Prostate gland (tissue), 2 donors: ENCODE measurements around the gene ABCC8. TPM values are rescaled to one million over a fixed set of nuclear protein-coding genes. Genes with fewer than 3 reads are reported as not detected.

Source experiments
- DNase-seq: peaks from one replicate; pipeline ENCODE4 v3.0.0-alpha.2; 2019; ENCODE audit warnings: low spot score
- H3K27ac ChIP-seq, 2 donors: fragments of 200-600 bp; sonication (generic); 2 replicates each; pipeline ENCODE4 v1.5.1; 2017 to 2019
- H3K27me3 ChIP-seq: fragments of 200-600 bp; sonication (generic); replicated peaks from 2 replicates; pipeline ENCODE4 v1.5.1; 2019; ENCODE audit not compliant: insufficient read depth
- H3K36me3 ChIP-seq, 2 donors: fragments of 200-600 bp; sonication (generic); 1 replicate in 1 of 2; 2 replicates in 1 of 2; pipeline versions ENCODE4 v1.5.1 to v1.8.1; 2017 to 2019
- H3K4me1 ChIP-seq: fragments of 200-600 bp; sonication (generic); replicated peaks from 2 replicates; pipeline ENCODE4 v1.5.1; 2019
- H3K4me3 ChIP-seq, 2 donors: fragments of 200-600 bp; sonication (generic); 2 replicates each; pipeline ENCODE4 v1.5.1; 2017 to 2019
- H3K9me3 ChIP-seq: fragments of 200-600 bp; sonication (generic); 2 replicates; pipeline ENCODE4 v1.5.1; 2017
- POLR2A ChIP-seq: fragments of 450-650 bp; IDR thresholded peaks from one replicate; pipeline ENCODE4 v1.6.1; 2016; ENCODE audit warnings: antibody characterized with exemption, mild to moderate bottlenecking
- POLR2AphosphoS5 ChIP-seq: sonication (generic); formaldehyde crosslinking; IDR thresholded peaks from one replicate; pipeline ENCODE4 v1.6.1; 2017; ENCODE audit warnings: antibody characterized with exemption
- WGBS: methylation state at CpG from one replicate; pipeline ENCODE4 v1.1.5; 2018; 5-methylcytosine and 5-hydroxymethylcytosine counted together
- intact Hi-C: fragments of 100-400 bp; cut with DNase I; formaldehyde crosslinking; loops from one replicate; pipeline ENCODE4 v1.14.2; 2022
- total RNA-seq, 2 donors: library from RNA; depleted of rRNA; stranded (reverse); fragments of >200 nt; gene quantifications; one replicate each; pipeline ENCODE4 v1.1.0, GENCODE V29; 2016
- TF ChIP-seq, protein P1 (sequence below), 4 experiments: fragments of 200-600 bp in 2 of 4; fragments of 450-650 bp in 2 of 4; sonication (generic) in 2 of 4; IDR thresholded peaks; 1 replicate in 3 of 4; 2 replicates in 1 of 4; pipeline ENCODE4 v1.5.1; 2016 to 2019; ENCODE audit warnings: antibody characterized with exemption in 4 of 4, mild to moderate bottlenecking in 2 of 4, moderate library complexity in 2 of 4

The ABCC8 gene
- total RNA-seq, 2 donors from 2014 or later = 5.7 to 10.2 TPM

GRCh38 chr11:17410606-17411379, 65.9 kb downstream of the ABCC8 start:
- no peak overlapping the region for H3K4me3 ChIP-seq
- peak overlapping the region in 1 of 2 donors; percentile 55 for H3K27ac ChIP-seq
- intact Hi-C loops = no loop called here
- TF ChIP-seq POLR2A = no peak
- peak; percentile 65 for TF ChIP-seq POLR2AphosphoS5
- DNase-seq = peak; percentile 57
- H3K36me3 ChIP-seq = no peaks in the 10 kb centered on the region
- WGBS = 29% methylated on average over 11 of the region's 11 CpGs
- no peaks in the 10 kb centered on the region for H3K9me3 ChIP-seq
- H3K27me3 ChIP-seq = no peaks in the 10 kb centered on the region
- peaks cover 19% of the 10 kb centered on the region for H3K4me1 ChIP-seq

DNA sequence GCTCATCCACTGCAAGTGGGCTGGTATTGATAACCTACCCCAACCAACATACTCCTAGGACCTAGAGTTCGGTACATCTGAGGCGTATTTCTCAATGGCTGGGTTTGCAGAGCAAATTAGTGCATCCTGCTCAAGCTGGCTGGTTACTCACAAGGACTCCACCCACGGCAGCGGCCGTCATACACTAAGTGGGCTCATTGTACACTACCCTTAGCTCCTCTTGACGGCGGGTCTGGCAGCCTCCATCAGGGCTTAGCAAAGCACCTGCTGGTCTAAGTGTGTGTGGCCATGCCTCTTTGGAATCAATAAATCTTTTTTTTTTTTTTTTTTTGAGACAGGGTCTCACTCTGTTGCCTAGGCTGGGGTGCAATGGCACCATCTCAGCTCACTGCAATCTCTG, 68.0 kb downstream of the ABCC8 start:
- Histone ChIP-seq H3K4me3 (no peak overlapping the region), H3K27me3 (no peaks in the 10 kb centered on the region), H3K27ac (no peak overlapping the region), H3K36me3 (no peaks in the 10 kb centered on the region), H3K9me3 (no peaks in the 10 kb centered on the region), H3K4me1 (peaks cover 15% of the 10 kb centered on the region)
- intact Hi-C loops = no loop called here
- TF ChIP-seq, protein P1, sequence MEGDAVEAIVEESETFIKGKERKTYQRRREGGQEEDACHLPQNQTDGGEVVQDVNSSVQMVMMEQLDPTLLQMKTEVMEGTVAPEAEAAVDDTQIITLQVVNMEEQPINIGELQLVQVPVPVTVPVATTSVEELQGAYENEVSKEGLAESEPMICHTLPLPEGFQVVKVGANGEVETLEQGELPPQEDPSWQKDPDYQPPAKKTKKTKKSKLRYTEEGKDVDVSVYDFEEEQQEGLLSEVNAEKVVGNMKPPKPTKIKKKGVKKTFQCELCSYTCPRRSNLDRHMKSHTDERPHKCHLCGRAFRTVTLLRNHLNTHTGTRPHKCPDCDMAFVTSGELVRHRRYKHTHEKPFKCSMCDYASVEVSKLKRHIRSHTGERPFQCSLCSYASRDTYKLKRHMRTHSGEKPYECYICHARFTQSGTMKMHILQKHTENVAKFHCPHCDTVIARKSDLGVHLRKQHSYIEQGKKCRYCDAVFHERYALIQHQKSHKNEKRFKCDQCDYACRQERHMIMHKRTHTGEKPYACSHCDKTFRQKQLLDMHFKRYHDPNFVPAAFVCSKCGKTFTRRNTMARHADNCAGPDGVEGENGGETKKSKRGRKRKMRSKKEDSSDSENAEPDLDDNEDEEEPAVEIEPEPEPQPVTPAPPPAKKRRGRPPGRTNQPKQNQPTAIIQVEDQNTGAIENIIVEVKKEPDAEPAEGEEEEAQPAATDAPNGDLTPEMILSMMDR (IDR thresholded peaks at IDR 0.05) = no peak
- TF ChIP-seq POLR2A (no peak), POLR2AphosphoS5 (no peak)
- DNase-seq = no peak
- WGBS = 92% methylated on average over 7 of the region's 7 CpGs

DNA sequence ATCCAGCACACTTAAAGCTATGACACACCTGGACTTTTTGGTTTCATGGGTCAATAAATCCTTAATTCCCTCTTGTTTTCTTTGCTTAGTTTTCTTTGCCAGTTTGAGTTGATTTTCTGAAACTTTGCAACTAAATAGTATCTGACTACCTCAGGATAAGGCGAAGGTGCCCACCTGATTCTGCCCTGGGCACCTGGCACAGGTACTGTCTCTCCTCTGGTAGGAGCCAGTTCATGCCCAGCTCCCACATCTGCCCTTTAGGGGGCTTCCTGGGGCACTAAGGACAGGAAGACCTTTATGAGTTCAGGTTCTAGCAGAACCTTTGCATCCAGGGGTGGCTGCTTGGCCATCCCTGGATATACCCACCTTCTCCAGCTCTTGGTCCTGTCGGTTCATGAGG, 68.6 kb downstream of the ABCC8 start:
- H3K27me3 ChIP-seq = no peaks in the 10 kb centered on the region
- H3K36me3 ChIP-seq = no peaks in the 10 kb centered on the region
- no peak for DNase-seq
- H3K9me3 ChIP-seq = no peaks in the 10 kb centered on the region
- TF ChIP-seq POLR2A (no peak), POLR2AphosphoS5 (no peak)
- TF ChIP-seq, protein P1 (IDR thresholded peaks at IDR 0.05) = no peak
- H3K4me1 ChIP-seq = peaks cover 9% of the 10 kb centered on the region
- intact Hi-C loops = no loop called here
- H3K4me3 ChIP-seq = no peak overlapping the region
- 96% methylated on average over 2 of the region's 2 CpGs for WGBS
- H3K27ac ChIP-seq = no peak overlapping the region

DNA sequence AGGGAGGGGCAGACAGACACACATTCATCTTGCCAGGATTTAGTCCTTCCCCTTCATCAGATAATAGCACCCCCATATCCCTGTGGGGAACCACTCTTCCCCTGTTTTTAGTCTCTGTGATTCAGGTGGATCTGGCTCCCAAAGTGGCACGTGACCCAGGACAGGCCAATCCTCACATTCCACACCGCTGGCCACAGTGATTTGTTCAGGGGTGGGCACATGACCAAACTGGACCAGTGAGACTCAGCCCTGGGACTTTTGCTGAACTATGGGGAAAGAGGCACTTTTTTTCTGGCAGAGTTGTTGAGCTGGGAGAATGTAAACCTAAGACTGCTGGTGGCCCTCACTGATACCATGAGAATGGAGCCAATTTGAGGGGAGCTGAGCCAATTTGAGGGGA, 69.1 kb downstream of the ABCC8 start:
- H3K36me3 ChIP-seq = no peaks in the 10 kb centered on the region
- intact Hi-C loops = no loop called here
- TF ChIP-seq POLR2AphosphoS5 (no peak), POLR2A (no peak)
- TF ChIP-seq, protein P1 (IDR thresholded peaks at IDR 0.05) = no peak
- DNase-seq = no peak
- 94% methylated on average over 2 of the region's 2 CpGs for WGBS
- H3K4me3 ChIP-seq = no peak overlapping the region
- no peaks in the 10 kb centered on the region for H3K9me3 ChIP-seq
- no peaks in the 10 kb centered on the region for H3K27me3 ChIP-seq
- peaks cover 9% of the 10 kb centered on the region for H3K4me1 ChIP-seq
- no peak overlapping the region for H3K27ac ChIP-seq

DNA sequence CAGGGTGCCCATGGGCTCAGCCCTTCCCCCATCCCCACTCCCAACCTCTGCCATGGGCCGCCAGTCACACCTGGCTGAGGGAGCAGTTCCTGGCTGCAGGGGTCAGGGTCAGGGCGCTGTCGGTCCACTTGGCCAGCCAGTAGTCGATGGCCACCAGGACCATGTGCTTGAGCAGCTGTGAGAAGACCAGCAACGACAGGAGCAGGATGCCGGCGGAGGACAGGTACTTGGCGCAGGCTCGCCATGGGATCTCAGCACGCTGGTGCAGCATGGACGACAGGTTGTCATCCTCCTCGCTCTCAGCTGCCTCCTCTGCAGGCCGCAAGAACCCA, 69.9 kb downstream of the ABCC8 start:
- TF ChIP-seq POLR2A = no peak
- TF ChIP-seq, protein P1 (IDR thresholded peaks at IDR 0.05) = no peak
- TF ChIP-seq POLR2AphosphoS5 = no peak
- H3K9me3 ChIP-seq = no peaks in the 10 kb centered on the region
- H3K4me1 ChIP-seq = peaks cover 9% of the 10 kb centered on the region
- peak overlapping the region; percentile 60 to 82 for H3K27ac ChIP-seq
- no peak for DNase-seq
- H3K36me3 ChIP-seq = no peaks in the 10 kb centered on the region
- H3K4me3 ChIP-seq = no peak overlapping the region
- no peaks in the 10 kb centered on the region for H3K27me3 ChIP-seq
- intact Hi-C loops = no loop called here
- 92% methylated on average over 13 of the region's 13 CpGs for WGBS
